ENCODE measurements around the gene SPATA16.

Gene SPATA16

DNA sequence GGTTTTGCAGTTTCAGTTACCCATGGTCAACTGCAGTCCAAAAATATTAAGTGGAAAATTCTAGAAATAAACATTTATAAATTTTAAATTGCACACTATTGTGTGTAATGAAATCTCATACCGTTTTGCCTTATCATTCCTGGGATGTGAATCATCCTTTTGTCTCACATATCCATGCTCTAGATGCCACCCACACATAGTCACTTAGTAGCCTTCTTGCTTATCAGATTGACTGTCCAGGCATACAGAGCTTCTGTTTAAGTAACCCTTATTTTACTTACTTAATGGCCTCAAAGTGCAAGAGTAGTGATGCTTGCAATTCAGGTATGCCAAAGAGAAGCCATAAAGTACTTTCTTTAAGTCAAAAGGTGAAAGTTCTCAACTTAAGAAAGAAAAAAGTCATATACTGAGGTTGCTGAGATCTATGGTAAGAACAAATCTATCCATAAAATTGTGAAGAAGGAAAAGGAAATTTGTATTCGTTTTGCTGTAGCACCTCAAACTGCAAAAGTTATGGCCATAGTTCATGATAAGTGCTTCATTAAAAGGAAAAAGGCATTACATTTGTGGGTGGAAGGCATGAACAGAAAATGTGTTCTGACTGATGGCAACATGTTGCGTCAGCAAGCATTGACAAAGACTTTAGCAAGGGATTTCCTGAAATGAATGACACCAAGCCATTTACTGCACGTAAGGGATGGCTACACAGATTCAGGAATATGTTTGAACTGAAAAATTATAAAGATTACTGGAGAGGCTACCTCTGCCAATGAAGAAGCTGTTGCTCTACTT, 43.8 kb downstream of the SPATA16 start:
- Histone ChIP-seq H3K79me2 (ENCODE audit: insufficient read depth, low read length) (no peaks in the 10 kb centered on the region), H2AFZ (ENCODE audit: low read length) (no peak overlapping the region), H3K4me1 (ENCODE audit: insufficient read depth, low read length, poor library complexity, severe bottlenecking) (no peaks in the 10 kb centered on the region), H3K9ac (ENCODE audit: low read depth, low read length, poor library complexity, severe bottlenecking) (no peak overlapping the region), H3K9me3 (ENCODE audit: insufficient read depth, low read depth, low read length) (no peaks in the 10 kb centered on the region), H3K36me3 (ENCODE audit: insufficient read depth, low read length) (no peaks in the 10 kb centered on the region), H3K27me3 (ENCODE audit: insufficient read depth, low read length, poor library complexity, severe bottlenecking) (no peaks in the 10 kb centered on the region), H3K9me2 (replicated peaks; ENCODE audit: low read depth, low read length) (no peaks in the 10 kb centered on the region), H4K20me1 (ENCODE audit: insufficient read depth, low read length, poor library complexity, severe bottlenecking) (no peaks in the 10 kb centered on the region), H3K4me2 (ENCODE audit: low read depth, low read length, poor library complexity, severe bottlenecking) (no peak overlapping the region), H3K4me3 (ENCODE audit: low read length, poor library complexity, severe bottlenecking) (no peak overlapping the region), H3F3A (ENCODE audit: low read depth) (no peaks in the 10 kb centered on the region)
- no peak for TF ChIP-seq EZH2phosphoT487 (IDR thresholded peaks at IDR 0.05; ENCODE audit: borderline replicate concordance)
- TF ChIP-seq, protein P1, sequence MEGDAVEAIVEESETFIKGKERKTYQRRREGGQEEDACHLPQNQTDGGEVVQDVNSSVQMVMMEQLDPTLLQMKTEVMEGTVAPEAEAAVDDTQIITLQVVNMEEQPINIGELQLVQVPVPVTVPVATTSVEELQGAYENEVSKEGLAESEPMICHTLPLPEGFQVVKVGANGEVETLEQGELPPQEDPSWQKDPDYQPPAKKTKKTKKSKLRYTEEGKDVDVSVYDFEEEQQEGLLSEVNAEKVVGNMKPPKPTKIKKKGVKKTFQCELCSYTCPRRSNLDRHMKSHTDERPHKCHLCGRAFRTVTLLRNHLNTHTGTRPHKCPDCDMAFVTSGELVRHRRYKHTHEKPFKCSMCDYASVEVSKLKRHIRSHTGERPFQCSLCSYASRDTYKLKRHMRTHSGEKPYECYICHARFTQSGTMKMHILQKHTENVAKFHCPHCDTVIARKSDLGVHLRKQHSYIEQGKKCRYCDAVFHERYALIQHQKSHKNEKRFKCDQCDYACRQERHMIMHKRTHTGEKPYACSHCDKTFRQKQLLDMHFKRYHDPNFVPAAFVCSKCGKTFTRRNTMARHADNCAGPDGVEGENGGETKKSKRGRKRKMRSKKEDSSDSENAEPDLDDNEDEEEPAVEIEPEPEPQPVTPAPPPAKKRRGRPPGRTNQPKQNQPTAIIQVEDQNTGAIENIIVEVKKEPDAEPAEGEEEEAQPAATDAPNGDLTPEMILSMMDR (conservative IDR thresholded peaks at IDR 0.05; ENCODE audit: low read length), result no peak

DNA sequence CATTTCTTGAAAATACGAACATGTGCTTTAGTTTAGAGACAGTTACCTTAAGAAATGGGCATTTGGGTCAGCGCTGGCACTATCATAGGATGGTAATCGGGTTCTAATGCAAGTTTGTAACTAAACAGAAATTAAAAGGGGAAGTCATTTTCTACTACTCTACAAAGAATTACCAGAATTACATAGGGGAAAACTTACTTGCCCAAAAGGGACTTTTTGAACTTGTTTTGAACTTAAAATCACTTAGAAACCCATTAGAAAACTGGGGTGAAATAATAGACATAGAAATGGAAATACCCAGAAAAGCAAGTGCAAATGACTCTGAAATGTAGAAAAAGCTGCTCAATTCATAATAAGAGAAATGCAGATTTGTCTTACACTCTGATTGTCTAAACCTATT, 44.9 kb downstream of the SPATA16 start:
- H3K9ac ChIP-seq (ENCODE audit: low read depth, low read length, poor library complexity, severe bottlenecking), result no peak overlapping the region
- no peaks in the 10 kb centered on the region for H4K20me1 ChIP-seq (ENCODE audit: insufficient read depth, low read length, poor library complexity, severe bottlenecking)
- H3K27me3 ChIP-seq (ENCODE audit: insufficient read depth, low read length, poor library complexity, severe bottlenecking), result no peaks in the 10 kb centered on the region
- H3K4me3 ChIP-seq (ENCODE audit: low read length, poor library complexity, severe bottlenecking), result no peak overlapping the region
- H3F3A ChIP-seq (ENCODE audit: low read depth), result no peaks in the 10 kb centered on the region
- no peaks in the 10 kb centered on the region for H3K79me2 ChIP-seq (ENCODE audit: insufficient read depth, low read length)
- no peak overlapping the region for H3K4me2 ChIP-seq (ENCODE audit: low read depth, low read length, poor library complexity, severe bottlenecking)
- H2AFZ ChIP-seq (ENCODE audit: low read length), result no peak overlapping the region
- no peaks in the 10 kb centered on the region for H3K9me3 ChIP-seq (ENCODE audit: insufficient read depth, low read depth, low read length)
- TF ChIP-seq, protein P1 (conservative IDR thresholded peaks at IDR 0.05; ENCODE audit: low read length), result no peak
- no peak for TF ChIP-seq EZH2phosphoT487 (IDR thresholded peaks at IDR 0.05; ENCODE audit: borderline replicate concordance)
- no peaks in the 10 kb centered on the region for H3K9me2 ChIP-seq (replicated peaks; ENCODE audit: low read depth, low read length)
- no peaks in the 10 kb centered on the region for H3K36me3 ChIP-seq (ENCODE audit: insufficient read depth, low read length)
- H3K4me1 ChIP-seq (ENCODE audit: insufficient read depth, low read length, poor library complexity, severe bottlenecking), result no peaks in the 10 kb centered on the region

DNA sequence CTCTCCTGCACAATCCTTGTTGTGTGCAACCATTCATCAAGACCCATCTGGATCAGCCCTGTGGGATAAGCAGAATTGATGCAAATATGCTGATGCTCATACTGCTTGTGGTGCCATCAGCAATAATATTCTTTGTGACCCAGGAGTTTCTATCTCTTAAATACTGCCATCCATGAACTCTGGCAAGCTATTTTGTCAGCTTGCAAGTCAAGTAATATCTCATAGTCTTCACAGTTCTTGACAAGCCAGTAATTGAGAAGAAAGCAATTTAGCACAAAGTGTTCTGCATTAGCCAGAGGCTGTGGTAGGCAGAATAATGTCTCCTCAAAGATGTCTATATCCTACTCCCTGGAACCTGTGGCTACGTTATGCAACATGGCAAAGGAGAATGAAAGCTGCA, 49.0 kb downstream of the SPATA16 start:
- H3K27me3 ChIP-seq (ENCODE audit: insufficient read depth, low read length, poor library complexity, severe bottlenecking), result no peaks in the 10 kb centered on the region
- no peak for TF ChIP-seq EZH2phosphoT487 (IDR thresholded peaks at IDR 0.05; ENCODE audit: borderline replicate concordance)
- TF ChIP-seq, protein P1 (conservative IDR thresholded peaks at IDR 0.05; ENCODE audit: low read length), result no peak
- no peaks in the 10 kb centered on the region for H3F3A ChIP-seq (ENCODE audit: low read depth)
- H3K9me2 ChIP-seq (replicated peaks; ENCODE audit: low read depth, low read length), result no peaks in the 10 kb centered on the region
- H3K9me3 ChIP-seq (ENCODE audit: insufficient read depth, low read depth, low read length), result no peaks in the 10 kb centered on the region
- H3K36me3 ChIP-seq (ENCODE audit: insufficient read depth, low read length), result no peaks in the 10 kb centered on the region
- no peak overlapping the region for H3K4me3 ChIP-seq (ENCODE audit: low read length, poor library complexity, severe bottlenecking)
- H2AFZ ChIP-seq (ENCODE audit: low read length), result no peak overlapping the region
- H3K9ac ChIP-seq (ENCODE audit: low read depth, low read length, poor library complexity, severe bottlenecking), result no peak overlapping the region
- no peak overlapping the region for H3K4me2 ChIP-seq (ENCODE audit: low read depth, low read length, poor library complexity, severe bottlenecking)
- H3K4me1 ChIP-seq (ENCODE audit: insufficient read depth, low read length, poor library complexity, severe bottlenecking), result no peaks in the 10 kb centered on the region
- H3K79me2 ChIP-seq (ENCODE audit: insufficient read depth, low read length), result no peaks in the 10 kb centered on the region
- H4K20me1 ChIP-seq (ENCODE audit: insufficient read depth, low read length, poor library complexity, severe bottlenecking), result no peaks in the 10 kb centered on the region

Measured in Loucy (cell line).